ENCODE results near the gene GPR158. TPM values are rescaled to one million over a fixed set of nuclear protein-coding genes. Genes with fewer than 3 reads are reported as not detected.

Gene GPR158
- total RNA-seq, 1 experiment from 2014 or later: 0.24 TPM

DNA sequence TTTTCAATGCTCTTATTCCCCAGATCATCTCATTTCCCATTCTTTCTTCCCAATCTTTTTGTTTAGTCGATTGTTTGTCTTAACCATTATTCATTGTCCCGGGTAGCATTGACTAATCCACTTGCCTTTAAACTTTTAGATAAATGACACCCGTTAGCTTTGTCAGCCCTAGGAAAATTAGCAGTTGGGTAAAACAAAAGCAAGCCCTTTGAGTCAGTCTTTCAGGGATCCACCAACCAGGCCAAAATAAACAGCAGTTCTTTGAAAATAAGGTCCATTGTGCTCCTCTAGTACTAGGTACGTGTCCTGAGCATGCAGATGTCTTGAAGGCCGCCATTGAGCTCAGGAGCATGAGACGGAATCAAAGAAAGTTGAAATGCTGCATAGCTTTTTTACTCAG, 389.6 kb downstream of the GPR158 start:
- Histone ChIP-seq H2AK5ac (ENCODE audit: insufficient read length, low read length) (no peak overlapping the region), H3K27me3 (ENCODE audit: insufficient read depth, low read length) (no peaks in the 10 kb centered on the region), H3K9me3 (ENCODE audit: control insufficient read depth, low read depth, low read length) (no peaks in the 10 kb centered on the region), H2BK12ac (ENCODE audit: insufficient read length, low read depth, low read length) (no peak overlapping the region), H2BK15ac (ENCODE audit: low read depth, low read length) (no peak overlapping the region), H2AFZ (ENCODE audit: low read length) (no peak overlapping the region), H2BK120ac (ENCODE audit: low read depth, low read length, poor library complexity, severe bottlenecking) (no peak overlapping the region), H3K14ac (ENCODE audit: insufficient read depth, low read length) (no peak overlapping the region), H3K9ac (ENCODE audit: extremely low read depth, insufficient read length, low read length) (no peak overlapping the region), H4K20me1 (ENCODE audit: control insufficient read depth, insufficient read depth, insufficient read length) (no peaks in the 10 kb centered on the region), H4K5ac (ENCODE audit: insufficient read length, low read depth, low read length) (no peak overlapping the region), H3K18ac (ENCODE audit: insufficient read length, low read depth, low read length) (no peak overlapping the region), H3T11ph (ENCODE audit: low read length) (no peak overlapping the region), H3K56ac (ENCODE audit: insufficient read length, low read depth, low read length) (no peak overlapping the region), H3K79me2 (ENCODE audit: insufficient read depth, low read length) (no peaks in the 10 kb centered on the region), H3K27ac (ENCODE audit: insufficient read length, low read depth, low read length) (no peak overlapping the region), H4K91ac (ENCODE audit: insufficient read length, low read depth, low read length) (no peak overlapping the region), H2BK20ac (ENCODE audit: low read depth, low read length, poor library complexity, severe bottlenecking) (no peak overlapping the region), H3K4me2 (ENCODE audit: insufficient read depth, insufficient read length, low read length) (no peak overlapping the region), H3K23me2 (ENCODE audit: insufficient read length, low read depth, low read length, poor library complexity, severe bottlenecking) (no peaks in the 10 kb centered on the region), H3K4me1 (ENCODE audit: insufficient read depth, low read length) (no peaks in the 10 kb centered on the region), H4K8ac (replicated peaks; ENCODE audit: insufficient read length, low read depth, low read length) (no peak overlapping the region), H3K23ac (ENCODE audit: insufficient read length, low read depth, low read length) (no peak overlapping the region), H3K79me1 (ENCODE audit: insufficient read depth, low read depth, low read length, poor library complexity, severe bottlenecking) (no peaks in the 10 kb centered on the region), H2BK5ac (ENCODE audit: insufficient read length, low read length) (no peak overlapping the region), H3K4ac (ENCODE audit: low read depth, low read length) (no peak overlapping the region)
- no CpG with 5 or more reads among the region's 6 CpGs for WGBS (ENCODE audit: extremely low coverage, insufficient read length, low lambda C conversion rate)
- DNase-seq: no peak
- no peaks in the 10 kb centered on the region for H3K36me3 Mint-ChIP-seq (ENCODE audit: insufficient read depth in 1 of 3, low read depth in 3 of 3)
- no peaks in the 10 kb centered on the region for H3K9me3 Mint-ChIP-seq
- H3K27ac Mint-ChIP-seq: no peak overlapping the region
- H3K4me3 Mint-ChIP-seq: no peak overlapping the region
- peaks cover 23 to 33% of the 10 kb centered on the region in 2 experiments for H3K4me1 Mint-ChIP-seq
- TF ChIP-seq, protein P1, sequence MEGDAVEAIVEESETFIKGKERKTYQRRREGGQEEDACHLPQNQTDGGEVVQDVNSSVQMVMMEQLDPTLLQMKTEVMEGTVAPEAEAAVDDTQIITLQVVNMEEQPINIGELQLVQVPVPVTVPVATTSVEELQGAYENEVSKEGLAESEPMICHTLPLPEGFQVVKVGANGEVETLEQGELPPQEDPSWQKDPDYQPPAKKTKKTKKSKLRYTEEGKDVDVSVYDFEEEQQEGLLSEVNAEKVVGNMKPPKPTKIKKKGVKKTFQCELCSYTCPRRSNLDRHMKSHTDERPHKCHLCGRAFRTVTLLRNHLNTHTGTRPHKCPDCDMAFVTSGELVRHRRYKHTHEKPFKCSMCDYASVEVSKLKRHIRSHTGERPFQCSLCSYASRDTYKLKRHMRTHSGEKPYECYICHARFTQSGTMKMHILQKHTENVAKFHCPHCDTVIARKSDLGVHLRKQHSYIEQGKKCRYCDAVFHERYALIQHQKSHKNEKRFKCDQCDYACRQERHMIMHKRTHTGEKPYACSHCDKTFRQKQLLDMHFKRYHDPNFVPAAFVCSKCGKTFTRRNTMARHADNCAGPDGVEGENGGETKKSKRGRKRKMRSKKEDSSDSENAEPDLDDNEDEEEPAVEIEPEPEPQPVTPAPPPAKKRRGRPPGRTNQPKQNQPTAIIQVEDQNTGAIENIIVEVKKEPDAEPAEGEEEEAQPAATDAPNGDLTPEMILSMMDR (conservative IDR thresholded peaks at IDR 0.05): no peak
- no peaks in the 10 kb centered on the region for H3K27me3 Mint-ChIP-seq (ENCODE audit: low read depth)
